Loucy (cell line): ENCODE measurements around the gene PPL.

Experiments used
- H2AFZ ChIP-seq: fragments of 200-600 bp; sonication (generic); 2 replicates; pipeline ENCODE4 v1.6.0; 2016; ENCODE audit warnings: antibody characterized with exemption, mild to moderate bottlenecking, low read length, moderate library complexity
- H3F3A ChIP-seq: fragments of 200-600 bp; 2 replicates; pipeline ENCODE4 v1.6.0; 2016; ENCODE audit warnings: antibody characterized with exemption, low read depth, mild to moderate bottlenecking
- H3K27me3 ChIP-seq: fragments of 200-600 bp; sonication (generic); 2 replicates; pipeline ENCODE4 v1.6.1; 2014; ENCODE audit warnings: low read length, mild to moderate bottlenecking; ENCODE audit not compliant: insufficient read depth, poor library complexity, severe bottlenecking
- H3K36me3 ChIP-seq: fragments of 200-600 bp; sonication (generic); 2 replicates; pipeline ENCODE4 v1.6.1; 2016; ENCODE audit warnings: low read length; ENCODE audit not compliant: insufficient read depth
- H3K4me1 ChIP-seq: fragments of 200-600 bp; sonication (generic); 2 replicates; pipeline ENCODE4 v1.5.1; 2014; ENCODE audit warnings: low read length, mild to moderate bottlenecking; ENCODE audit not compliant: insufficient read depth, poor library complexity, severe bottlenecking
- H3K4me2 ChIP-seq: fragments of 200-600 bp; sonication (generic); 2 replicates; pipeline ENCODE4 v1.6.0; 2014; ENCODE audit warnings: antibody characterized with exemption, low read length, low read depth, mild to moderate bottlenecking; ENCODE audit not compliant: poor library complexity, severe bottlenecking
- H3K4me3 ChIP-seq: fragments of 200-600 bp; sonication (generic); 2 replicates; pipeline ENCODE4 v1.5.1; 2014; ENCODE audit warnings: low read length, mild to moderate bottlenecking, mixed read lengths; ENCODE audit not compliant: poor library complexity, severe bottlenecking
- H3K79me2 ChIP-seq: fragments of 200-600 bp; sonication (generic); 2 replicates; pipeline ENCODE4 v1.6.1; 2014; ENCODE audit warnings: low read length; ENCODE audit not compliant: insufficient read depth
- H3K9ac ChIP-seq: fragments of 200-600 bp; sonication (generic); 2 replicates; pipeline ENCODE4 v1.6.0; 2014; ENCODE audit warnings: mild to moderate bottlenecking, low read depth, low read length, moderate library complexity; ENCODE audit not compliant: poor library complexity, severe bottlenecking
- H3K9me2 ChIP-seq: fragments of 200-600 bp; sonication (generic); replicated peaks from 2 replicates; pipeline ENCODE4 v1.6.1; 2016; ENCODE audit warnings: low read depth, low read length, mixed read lengths
- H3K9me3 ChIP-seq: fragments of 200-600 bp; sonication (generic); 2 replicates; pipeline ENCODE4 v1.6.1; 2014; ENCODE audit warnings: mild to moderate bottlenecking, antibody characterized with exemption, low read length, low read depth; ENCODE audit not compliant: insufficient read depth
- H4K20me1 ChIP-seq: fragments of 200-600 bp; sonication (generic); 2 replicates; pipeline ENCODE4 v1.6.0; 2014; ENCODE audit warnings: antibody characterized with exemption, low read length, mild to moderate bottlenecking; ENCODE audit not compliant: insufficient read depth, poor library complexity, severe bottlenecking
- CTCF ChIP-seq: fragments of 200-600 bp; sonication (generic); conservative IDR thresholded peaks from 2 replicates; pipeline ENCODE4 v1.5.1; 2014; ENCODE audit warnings: mild to moderate bottlenecking, antibody characterized with exemption, low read length
- EZH2phosphoT487 ChIP-seq: fragments of 200-600 bp; IDR thresholded peaks from 2 replicates; pipeline ENCODE4 v1.6.1; 2018; ENCODE audit warnings: antibody characterized with exemption, mild to moderate bottlenecking, moderate library complexity, borderline replicate concordance

PPL gene

GRCh38 chr16:4865231-4865860 lies 71.6 kb downstream of the PPL start:
- Histone ChIP-seq H3K4me3 (no peak overlapping the region), H4K20me1 (peaks cover 7% of the 10 kb centered on the region), H3F3A (no peaks in the 10 kb centered on the region), H3K9ac (no peak overlapping the region), H3K36me3 (peaks cover 26% of the 10 kb centered on the region; the same call in 1 of the 2 replicates), H3K79me2 (peaks cover 19% of the 10 kb centered on the region; the same call in 1 of the 2 replicates), H3K4me2 (no peak overlapping the region), H3K9me2 (no peaks in the 10 kb centered on the region), H2AFZ (no peak overlapping the region), H3K27me3 (no peaks in the 10 kb centered on the region), H3K4me1 (no peaks in the 10 kb centered on the region), H3K9me3 (no peaks in the 10 kb centered on the region)
- TF ChIP-seq CTCF: no peak
- no peak for TF ChIP-seq EZH2phosphoT487

- Histone ChIP-seq H3K9me2 (no peaks in the 10 kb centered on the region), H4K20me1 (peaks cover 7% of the 10 kb centered on the region), H3K4me1 (no peaks in the 10 kb centered on the region), H3K36me3 (peaks cover 26% of the 10 kb centered on the region; the same call in 1 of the 2 replicates), H3K4me2 (no peak overlapping the region), H2AFZ (no peak overlapping the region), H3K79me2 (peaks cover 19% of the 10 kb centered on the region; the same call in 1 of the 2 replicates), H3F3A (no peaks in the 10 kb centered on the region), H3K4me3 (no peak overlapping the region), H3K9ac (no peak overlapping the region), H3K9me3 (no peaks in the 10 kb centered on the region), H3K27me3 (no peaks in the 10 kb centered on the region)
- TF ChIP-seq EZH2phosphoT487 (no peak), CTCF (no peak)
These were observed 72.2 kb downstream of the PPL start for GRCh38 chr16:4864728-4865127.

- H3K9me3 ChIP-seq: no peaks in the 10 kb centered on the region
- peaks cover 19% of the 10 kb centered on the region; the same call in 1 of the 2 replicates for H3K79me2 ChIP-seq
- no peaks in the 10 kb centered on the region for H3K4me1 ChIP-seq
- no peaks in the 10 kb centered on the region for H3K9me2 ChIP-seq
- H2AFZ ChIP-seq: no peak overlapping the region
- peaks cover 7% of the 10 kb centered on the region for H4K20me1 ChIP-seq
- TF ChIP-seq CTCF: no peak
- TF ChIP-seq EZH2phosphoT487: no peak
- no peak overlapping the region for H3K4me2 ChIP-seq
- peaks cover 37% of the 10 kb centered on the region; the same call in 1 of the 2 replicates for H3K36me3 ChIP-seq
- no peaks in the 10 kb centered on the region for H3F3A ChIP-seq
- no peak overlapping the region for H3K9ac ChIP-seq
- H3K27me3 ChIP-seq: no peaks in the 10 kb centered on the region
- H3K4me3 ChIP-seq: no peak overlapping the region
These were observed 74.3 kb downstream of the PPL start for GRCh38 chr16:4862639-4863038.
